Esophagus muscularis mucosa (tissue), 4 donors: Measurements from ENCODE around the gene EXOSC7. TPM values are rescaled to one million over a fixed set of nuclear protein-coding genes. Genes with fewer than 3 reads are reported as not detected.
A peak's percentile ranks its signal among the peaks of the same experiment; 100 is the strongest.

ENCODE experiments used
- DNase-seq: peaks from one replicate; pipeline ENCODE4 v3.0.0-alpha.2; 2017; ENCODE audit errors: extremely low spot score
- H3K27ac ChIP-seq, 4 donors: fragments of 200-600 bp; sonication (generic); replicated peaks in 1 of 4; 1 replicate in 3 of 4; 2 replicates in 1 of 4; pipeline ENCODE4 v1.5.1; 2016 to 2019; ENCODE audit warnings: mild to moderate bottlenecking in 1 of 4
- H3K27me3 ChIP-seq, 4 donors: fragments of 200-600 bp; sonication (generic); one replicate each; pipeline versions ENCODE4 v1.5.1 to v1.6.0; 2016 to 2019
- H3K36me3 ChIP-seq, 4 donors: fragments of 200-600 bp; sonication (generic); one replicate each; pipeline ENCODE4 v1.5.1; 2016 to 2019
- H3K4me1 ChIP-seq, 4 donors: fragments of 200-600 bp; sonication (generic); one replicate each; pipeline ENCODE4 v1.5.1; 2016 to 2019
- H3K4me3 ChIP-seq, 4 donors: fragments of 200-600 bp; sonication (generic); 1 replicate in 2 of 4; 2 replicates in 2 of 4; pipeline ENCODE4 v1.5.1; 2016 to 2019; ENCODE audit warnings: mild to moderate bottlenecking in 4 of 4, moderate library complexity in 1 of 4
- H3K9me3 ChIP-seq, 4 donors: fragments of 200-600 bp; sonication (generic); 1 replicate in 3 of 4; 2 replicates in 1 of 4; pipeline ENCODE4 v1.5.1; 2016 to 2019
- CTCF ChIP-seq, 3 experiments: fragments of 200-600 bp in 2 of 3; fragments of 450-650 bp in 1 of 3; sonication (generic) in 2 of 3; IDR thresholded peaks; one replicate each; pipeline ENCODE4 v1.5.1; 2017 to 2019; ENCODE audit warnings: antibody characterized with exemption in 3 of 3, mild to moderate bottlenecking in 2 of 3, moderate library complexity in 1 of 3
- EP300 ChIP-seq: sonication (generic); formaldehyde crosslinking; IDR thresholded peaks from one replicate; pipeline ENCODE4 v1.6.1; 2017; ENCODE audit warnings: antibody characterized with exemption
- POLR2A ChIP-seq: fragments of 450-650 bp; IDR thresholded peaks from one replicate; pipeline ENCODE4 v1.6.1; 2017; ENCODE audit warnings: antibody characterized with exemption, moderate library complexity, mild to moderate bottlenecking, low read depth
- POLR2AphosphoS5 ChIP-seq, 2 donors: sonication (generic); formaldehyde crosslinking; IDR thresholded peaks; one replicate each; pipeline ENCODE4 v1.6.1; 2017; ENCODE audit warnings: antibody characterized with exemption in 2 of 2
- WGBS: methylation state at CpG from one replicate; pipeline ENCODE4 v1.1.5; 2018; 5-methylcytosine and 5-hydroxymethylcytosine counted together
- intact Hi-C: fragments of 100-400 bp; cut with DNase I; formaldehyde crosslinking; loops from one replicate; pipeline ENCODE4 v1.15.1; 2023
- total RNA-seq, 4 donors: library from RNA; depleted of rRNA; stranded (reverse); fragments of >200 nt; gene quantifications; one replicate each; pipeline versions ENCODE4 v1.1.0 to v1.2.1, GENCODE V29; 2016

EXOSC7 gene
- total RNA-seq, result 10 to 100 TPM; 20.8 to 35.1 (median 29.2) TPM

GRCh38 chr3:44976002-44976815, at the start of gene EXOSC7, which contains the start of gene ZDHHC3:
Gene EXOSC7 (plus strand): TSS chr3:44976244. CDS start chr3:44976278, 34 bp downstream.
Gene ZDHHC3 (minus strand): TSS chr3:44976174. CDS start chr3:44959436, 16,738 bp downstream.
- peak; percentile 97 for DNase-seq
- H3K27ac ChIP-seq, result peak within 1 kb of the TSS; percentile 88 to 96 (median 94)
- TF ChIP-seq POLR2A, result peak; percentile 44
- peak; percentile 81 to 87 for TF ChIP-seq POLR2AphosphoS5 (IDR thresholded peaks at IDR 0.05)
- TF ChIP-seq EP300, result no peak
- peak within 1 kb of the TSS; percentile 71 to 99 (median 93) for H3K4me3 ChIP-seq
- H3K9me3 ChIP-seq, result no peaks in the 10 kb centered on the region
- peaks cover 31 to 61% (median 42%) of the 10 kb centered on the region in 4 donors for H3K4me1 ChIP-seq
- no peaks in the 10 kb centered on the region for H3K27me3 ChIP-seq
- intact Hi-C loops, result loop anchor here (10.0 kb wide), 1 partner anchor 111 kb away; the partner anchor contains the start of gene TMEM42
- under 1% methylated on average over 33 of the region's 82 CpGs for whole genome bisulfite sequencing
- no peaks in the 10 kb centered on the region for H3K36me3 ChIP-seq

- Histone ChIP-seq H3K27ac (no peak overlapping the region), H3K27me3 (no peaks in the 10 kb centered on the region), H3K4me1 (peaks cover 0 to 13% (median 4%) of the 10 kb centered on the region in 4 donors), H3K9me3 (no peaks in the 10 kb centered on the region), H3K36me3 (peaks cover 11 to 84% (median 69%) of the 10 kb centered on the region in 4 donors), H3K4me3 (no peak overlapping the region)
- intact Hi-C loops, result no loop called here
- DNase-seq, result no peak
- TF ChIP-seq POLR2AphosphoS5 (IDR thresholded peaks at IDR 0.05), result no peak
- no peak for TF ChIP-seq POLR2A
- no peak for TF ChIP-seq EP300
- TF ChIP-seq CTCF (IDR thresholded peaks at IDR 0.05), result no peak
- whole genome bisulfite sequencing, result 96% methylated on average over 7 of the region's 7 CpGs
Measured at GRCh38 chr3:44926921-44927320, 49.1 kb upstream of the EXOSC7 start.

- 93% methylated on average over 6 of the region's 7 CpGs for WGBS
- TF ChIP-seq CTCF (IDR thresholded peaks at IDR 0.05) (no peak), POLR2AphosphoS5 (IDR thresholded peaks at IDR 0.05) (no peak), POLR2A (no peak), EP300 (no peak)
- Histone ChIP-seq H3K9me3 (no peaks in the 10 kb centered on the region), H3K4me3 (no peak overlapping the region), H3K4me1 (peaks cover 0 to 13% (median 4%) of the 10 kb centered on the region in 4 donors), H3K36me3 (peaks cover 12 to 84% (median 69%) of the 10 kb centered on the region in 4 donors), H3K27ac (no peak overlapping the region), H3K27me3 (no peaks in the 10 kb centered on the region)
- DNase-seq, result no peak
- intact Hi-C loops, result no loop called here
Measured at GRCh38 chr3:44927371-44927770, 48.7 kb upstream of the EXOSC7 start.

GRCh38 chr3:44929782-44930181, 46.3 kb upstream of the EXOSC7 start:
- intact Hi-C loops, result no loop called here

More at GRCh38 chr3:44929782-44930181, 46.3 kb upstream of the EXOSC7 start:
- no peak for DNase-seq
- 83% methylated on average over 1 of the region's 5 CpGs for WGBS
- no peaks in the 10 kb centered on the region for H3K27me3 ChIP-seq
- H3K4me3 ChIP-seq, result no peak overlapping the region
- no peaks in the 10 kb centered on the region for H3K9me3 ChIP-seq
- peaks cover 0 to 3% (median under 1%) of the 10 kb centered on the region in 4 donors for H3K4me1 ChIP-seq
- peaks cover 20 to 88% (median 83%) of the 10 kb centered on the region in 4 donors for H3K36me3 ChIP-seq
- no peak overlapping the region for H3K27ac ChIP-seq
- TF ChIP-seq CTCF (IDR thresholded peaks at IDR 0.05) (no peak), POLR2A (no peak), EP300 (no peak), POLR2AphosphoS5 (IDR thresholded peaks at IDR 0.05) (no peak)
